Pancreas (tissue), 10 donors: Measurements from ENCODE around the gene CDK18. TPM values are rescaled to one million over a fixed set of nuclear protein-coding genes. Genes with fewer than 3 reads are reported as not detected.
"Not testable (repeated sequence)": the region's sequence is repeated elsewhere in the genome, so short reads cannot be mapped to it uniquely, and the experiment has no call there.

Experiments used
- ATAC-seq, 4 donors: fragments of 200-7000 bp; cut with Tn5 transposase; one replicate each; pipeline versions ENCODE4 v1.8.0 to v1.9.1; 2020; ENCODE audit warnings: mild to moderate bottlenecking in 4 of 4, moderate library complexity in 4 of 4
- DNase-seq, 6 donors: peaks; one replicate each; pipeline ENCODE4 v3.0.0-alpha.2; 2020
- FAIRE-seq: peaks from 2 replicates; lab custom pipeline; 2012; peaks lifted over from hg19 to GRCh38; lab: Jason Lieb, UNC
- H3K27ac ChIP-seq, 4 donors: fragments of 200-600 bp; sonication (generic); 1 replicate in 3 of 4; 2 replicates in 1 of 4; pipeline versions ENCODE4 v1.5.0 to v1.8.0; 2020
- H3K27me3 ChIP-seq, 4 donors: fragments of 200-600 bp; one replicate each; pipeline ENCODE4 v1.8.0; 2021
- H3K36me3 ChIP-seq, 3 donors: fragments of 200-600 bp; sonication (generic) in 1 of 3; one replicate each; pipeline versions ENCODE4 v1.5.0 to v1.8.0; 2020 to 2021
- H3K4me1 ChIP-seq, 3 donors: fragments of 200-600 bp; one replicate each; pipeline ENCODE4 v1.8.0; 2021
- H3K4me3 ChIP-seq, 4 donors: fragments of 200-600 bp; sonication (generic) in 2 of 4; one replicate each; pipeline versions ENCODE4 v1.5.0 to v1.8.0; 2020 to 2021
- H3K9me3 ChIP-seq, 4 donors: fragments of 200-600 bp; one replicate each; pipeline ENCODE4 v1.8.0; 2021
- CTCF ChIP-seq, 4 donors: fragments of 200-600 bp; sonication (generic) in 3 of 4; IDR thresholded peaks; one replicate each; pipeline versions ENCODE4 v1.5.0 to v1.8.0; 2021; ENCODE audit warnings: antibody characterized with exemption in 4 of 4
- WGBS, 2 donors: extraction: QIAGEN DNeasy Blood & Tissue Kit; methylation state at CpG; one replicate each; pipeline ENCODE4 v1.1.7; 2013; 5-methylcytosine and 5-hydroxymethylcytosine counted together
- intact Hi-C, 3 donors: fragments of 100-400 bp; cut with DNase I; formaldehyde crosslinking; loops; one replicate each; pipeline versions ENCODE4 v1.11.1 to v1.14.2; 2022
- polyA plus RNA-seq, 2 donors: library from polyadenylated mRNA; stranded (reverse); fragments of 200-250 nt; gene quantifications; one replicate each; pipeline ENCODE4 v1.2.3, GENCODE V29; 2013
- total RNA-seq, 6 donors: library from RNA; stranded (reverse); fragmentation: NEBNext Ultra II Directional in 4 of 6; extraction: Animal tissue kit (Norgen Biotek cat#: 25700) in 4 of 6; gene quantifications; one replicate each; pipeline versions ENCODE4 v1.2.1 to v1.2.4, GENCODE V29; 2021 to 2023
- donor health status: healthy with polysubstance abuse.
- donor health status: DM: no; HTN: no; CAD: no; lungs with moderate emphysema.
- donor health status: DM: no; HTN: no; CAD: no.
- donor health status: control.
- donor health status: control.
- donor health status: Bipolar disorder and iron deficiency.
- donor health status: DM: yes; HTN: yes; CAD: no.
- donor health status: DM: no; HTN: no; CAD: no.
- donor health status: DM: no; HTN: no; CAD: no.
- donor health status: DM: yes; HTN: yes; CAD: no.

The CDK18 gene
- total and polyA plus RNA-seq, 8 donors, result 7.7 to 35.4 (median 14.3) TPM

- no peak overlapping the region for H3K27ac ChIP-seq
- no peaks in the 10 kb centered on the region for H3K9me3 ChIP-seq
- FAIRE-seq, result no peak
- intact Hi-C loops, result loop anchor here in 2 of 3 donors (5.0 to 10.0 kb wide), 3 partner anchors 86 to 146 kb away; no protein-coding TSS in a partner anchor
- no peak for DNase-seq
- 58 to 70% methylated on average over 17 of the region's 17 CpGs for WGBS, 2 donors
- no peaks in the 10 kb centered on the region for H3K27me3 ChIP-seq
- no peak for TF ChIP-seq CTCF (IDR thresholded peaks at IDR 0.05)
- H3K36me3 ChIP-seq, result no peaks in the 10 kb centered on the region
- ATAC-seq, result no peak
- no peaks in the 10 kb centered on the region for H3K4me1 ChIP-seq
- H3K4me3 ChIP-seq, result no peak overlapping the region
Observed at GRCh38 chr1:205480349-205480985, 24.0 kb upstream of the CDK18 start.

GRCh38 chr1:205481218-205481617 lies 23.3 kb upstream of the CDK18 start:
- WGBS, 2 donors, result 39 to 46% methylated on average over 11 of the region's 11 CpGs
- no peaks in the 10 kb centered on the region for H3K36me3 ChIP-seq
- intact Hi-C loops, result loop anchor here in 2 of 3 donors (5.0 to 10.0 kb wide), 3 partner anchors 86 to 146 kb away; no protein-coding TSS in a partner anchor
- H3K4me1 ChIP-seq, result no peaks in the 10 kb centered on the region
- no peaks in the 10 kb centered on the region for H3K9me3 ChIP-seq
- H3K27ac ChIP-seq, result no peak overlapping the region
- H3K27me3 ChIP-seq, result no peaks in the 10 kb centered on the region
- no peak for TF ChIP-seq CTCF (IDR thresholded peaks at IDR 0.05)
- DNase-seq (no peak), FAIRE-seq (no peak), ATAC-seq (no peak)
- H3K4me3 ChIP-seq, result no peak overlapping the region

GRCh38 chr1:205481629-205482151 lies 22.8 kb upstream of the CDK18 start:
- FAIRE-seq, result no peak
- WGBS, 2 donors, result 36 to 39% methylated on average over 15 of the region's 15 CpGs
- DNase-seq, result no peak
- Histone ChIP-seq H3K27ac (no peak overlapping the region), H3K4me1 (no peaks in the 10 kb centered on the region), H3K4me3 (no peak overlapping the region), H3K9me3 (no peaks in the 10 kb centered on the region), H3K36me3 (no peaks in the 10 kb centered on the region), H3K27me3 (no peaks in the 10 kb centered on the region)
- no peak for ATAC-seq
- TF ChIP-seq CTCF (IDR thresholded peaks at IDR 0.05), result no peak
- intact Hi-C loops, result loop anchor here in 2 of 3 donors (5.0 to 10.0 kb wide), 3 partner anchors 87 to 147 kb away; no protein-coding TSS in a partner anchor

GRCh38 chr1:205482587-205482986 lies 21.9 kb upstream of the CDK18 start:
- WGBS, 2 donors, result 75 to 83% methylated on average over 11 of the region's 11 CpGs
- intact Hi-C loops, result loop anchor here in 2 of 3 donors (5.0 to 10.0 kb wide), 3 partner anchors 88 to 148 kb away; no protein-coding TSS in a partner anchor
- not testable (repeated sequence) for H3K27me3 ChIP-seq, DNase-seq, H3K36me3 ChIP-seq, H3K27ac ChIP-seq, H3K4me3 ChIP-seq, H3K9me3 ChIP-seq, H3K4me1 ChIP-seq, ATAC-seq, FAIRE-seq

GRCh38 chr1:205483372-205483771 lies 21.1 kb upstream of the CDK18 start:
- Histone ChIP-seq H3K27ac (no peak overlapping the region), H3K27me3 (no peaks in the 10 kb centered on the region), H3K9me3 (no peaks in the 10 kb centered on the region), H3K4me1 (no peaks in the 10 kb centered on the region), H3K4me3 (no peak overlapping the region), H3K36me3 (no peaks in the 10 kb centered on the region)
- DNase-seq (no peak), ATAC-seq (no peak), FAIRE-seq (no peak)
- 42 to 46% methylated on average over 2 of the region's 2 CpGs for WGBS, 2 donors
- TF ChIP-seq CTCF (IDR thresholded peaks at IDR 0.05), result no peak
- intact Hi-C loops, result loop anchor here in 2 of 3 donors (5.0 to 10.0 kb wide), 3 partner anchors 89 to 149 kb away; no protein-coding TSS in a partner anchor
